Gastrocnemius medialis (tissue), 4 donors: ENCODE data around the gene EXTL1.

Source experiments
- CTCF ChIP-seq, 5 experiments: fragments of 450-650 bp in 3 of 5; fragments of 200-600 bp in 2 of 5; sonication (generic) in 2 of 5; IDR thresholded peaks in 4 of 5; conservative IDR thresholded peaks in 1 of 5; 1 replicate in 4 of 5; 2 replicates in 1 of 5; pipeline ENCODE4 v1.5.1; 2016 to 2019; ENCODE audit warnings: antibody characterized with exemption in 5 of 5, mild to moderate bottlenecking in 3 of 5, moderate library complexity in 3 of 5
- POLR2A ChIP-seq, 2 donors: fragments of 450-650 bp; IDR thresholded peaks; one replicate each; pipeline ENCODE4 v1.6.1; 2017; ENCODE audit warnings: antibody characterized with exemption in 2 of 2, mild to moderate bottlenecking in 2 of 2, moderate library complexity in 2 of 2

- no peak for TF ChIP-seq CTCF (IDR thresholded peaks at IDR 0.05 in 4 of 5, conservative IDR thresholded peaks at IDR 0.05 in 1 of 5)
- no peak for TF ChIP-seq POLR2A (IDR thresholded peaks at IDR 0.05)
Observed at GRCh38 chr1:25996966-25997827, 24.4 kb upstream of the EXTL1 start.
